RWPE1 (cell line): ENCODE results near the gene FERMT3.

Source experiments
- CTCF ChIA-PET: fragments of 350-600 bp; sonication (Branson Sonifier 250); formaldehyde crosslinking; extraction: SDS; loops from one replicate; lab custom pipeline; 2021; lab: Yijun Ruan, JAX
- POLR2A ChIA-PET: fragments of 400-600 bp; formaldehyde crosslinking; extraction: SDS; loops from one replicate; lab custom pipeline; 2020; ENCODE audit warnings: antibody characterized with exemption; ENCODE audit not compliant: low non-redundant PET; lab: Yijun Ruan, JAX
- DNase-seq: peaks from one replicate; pipeline ENCODE4 v3.0.0; 2012; ENCODE audit warnings: low spot score
- H3K27ac ChIP-seq: fragments of 450-650 bp; 2 replicates; pipeline ENCODE4 v1.5.1; 2017
- TF ChIP-seq, protein P1 (sequence below): fragments of 450-650 bp; conservative IDR thresholded peaks from 2 replicates; pipeline ENCODE4 v1.5.1; 2017; ENCODE audit warnings: low read depth, mild to moderate bottlenecking

The FERMT3 gene

GRCh38 chr11:64164392-64165312 is 41.9 kb upstream of the FERMT3 start:
- DNase-seq: no peak
- peak overlapping the region; percentile 82 for H3K27ac ChIP-seq
- CTCF ChIA-PET: interaction anchor here (0.6 to 1.8 kb wide), 4 partner anchors 17 to 383 kb away, joined by 3 to 11 read pairs (median 4); partner anchors contain the start of gene STIP1

DNA sequence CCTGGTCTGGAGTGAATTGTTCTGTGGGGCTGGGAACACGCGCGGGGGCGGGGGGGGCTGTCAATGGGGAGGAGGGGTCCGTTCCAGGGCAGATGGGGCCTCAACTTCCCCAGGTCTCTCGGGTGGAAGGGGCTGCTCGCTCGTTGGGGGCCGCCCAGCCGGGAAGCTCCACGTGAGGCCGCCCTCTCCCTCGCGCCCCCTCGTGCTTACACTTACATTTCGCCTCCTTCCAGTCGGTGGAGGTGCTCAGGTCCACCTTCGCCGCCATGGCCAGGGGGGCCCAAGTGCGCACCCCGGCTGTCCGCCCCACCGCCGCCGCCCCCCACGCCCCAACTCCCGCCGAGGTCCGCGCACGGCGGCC is 41.1 kb upstream of the FERMT3 start:
- H3K27ac ChIP-seq: peak overlapping the region; percentile 82
- TF ChIP-seq, protein P1, sequence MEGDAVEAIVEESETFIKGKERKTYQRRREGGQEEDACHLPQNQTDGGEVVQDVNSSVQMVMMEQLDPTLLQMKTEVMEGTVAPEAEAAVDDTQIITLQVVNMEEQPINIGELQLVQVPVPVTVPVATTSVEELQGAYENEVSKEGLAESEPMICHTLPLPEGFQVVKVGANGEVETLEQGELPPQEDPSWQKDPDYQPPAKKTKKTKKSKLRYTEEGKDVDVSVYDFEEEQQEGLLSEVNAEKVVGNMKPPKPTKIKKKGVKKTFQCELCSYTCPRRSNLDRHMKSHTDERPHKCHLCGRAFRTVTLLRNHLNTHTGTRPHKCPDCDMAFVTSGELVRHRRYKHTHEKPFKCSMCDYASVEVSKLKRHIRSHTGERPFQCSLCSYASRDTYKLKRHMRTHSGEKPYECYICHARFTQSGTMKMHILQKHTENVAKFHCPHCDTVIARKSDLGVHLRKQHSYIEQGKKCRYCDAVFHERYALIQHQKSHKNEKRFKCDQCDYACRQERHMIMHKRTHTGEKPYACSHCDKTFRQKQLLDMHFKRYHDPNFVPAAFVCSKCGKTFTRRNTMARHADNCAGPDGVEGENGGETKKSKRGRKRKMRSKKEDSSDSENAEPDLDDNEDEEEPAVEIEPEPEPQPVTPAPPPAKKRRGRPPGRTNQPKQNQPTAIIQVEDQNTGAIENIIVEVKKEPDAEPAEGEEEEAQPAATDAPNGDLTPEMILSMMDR: no peak
- DNase-seq: no peak
- ChIA-PET CTCF (interaction anchor here (0.6 to 1.8 kb wide), 4 partner anchors 16 to 165 kb away, joined by 3 to 11 read pairs (median 4); partner anchors contain the start of gene STIP1), POLR2A (interaction anchor here (1.8 kb wide), 1 partner anchor 20 kb away, joined by 12 read pairs; the partner anchor contains the start of gene STIP1)

More at GRCh38 chr11:64164392-64165312, 41.9 kb upstream of the FERMT3 start:
- POLR2A ChIA-PET: no interaction called here
- TF ChIP-seq, protein P1: no peak

DNA sequence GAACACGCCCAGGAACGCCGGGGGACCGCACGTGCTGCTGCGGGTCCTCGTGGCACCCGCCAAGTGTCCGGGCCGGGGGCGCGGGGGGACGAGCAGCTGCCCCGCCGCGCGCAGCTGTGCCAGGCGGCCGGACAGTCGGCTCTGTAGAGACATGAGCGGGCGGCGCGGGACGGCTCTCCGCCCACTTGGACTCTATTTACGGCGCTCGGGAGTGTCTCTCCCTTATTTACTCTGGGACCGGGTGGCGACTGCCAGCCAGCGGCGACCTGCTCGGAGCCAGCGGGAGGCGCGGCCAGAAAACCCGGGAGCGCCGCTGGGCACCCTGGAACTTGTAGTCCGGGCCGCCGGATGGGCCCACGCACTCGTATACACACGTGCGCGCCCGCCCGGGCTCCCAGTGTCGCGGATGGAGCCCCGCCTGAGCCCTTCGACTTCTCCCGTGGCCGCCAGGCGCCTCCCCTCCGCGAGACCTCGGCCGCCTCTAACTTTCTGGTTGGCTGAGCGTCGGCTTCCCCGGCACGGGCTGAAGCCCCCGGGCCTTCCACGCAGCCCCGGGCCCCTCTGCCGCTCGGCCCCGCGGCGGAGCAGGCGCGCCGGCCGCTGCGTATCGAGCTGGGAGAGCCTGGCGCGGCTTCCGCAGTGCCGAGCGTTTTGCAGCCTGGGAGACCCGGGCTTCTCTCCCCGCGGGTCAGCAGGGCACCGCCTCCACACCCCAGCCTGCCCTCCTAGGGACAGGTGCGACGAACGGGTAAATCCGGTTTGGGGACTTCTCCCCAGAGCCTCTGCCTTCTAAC is 40.5 kb upstream of the FERMT3 start, which contains the start of gene MACROD1:
TSS of gene MACROD1 (minus strand) at position 272 of the 794 bp plus-strand sequence. CDS start at position 153, 119 bp downstream.
- TF ChIP-seq, protein P1: no peak
- DNase-seq: peak; percentile 79
- peak within 1 kb of the TSS; percentile 82 for H3K27ac ChIP-seq
- CTCF ChIA-PET: interaction anchor here (0.6 to 1.8 kb wide), 2 partner anchors 44 to 166 kb away, joined by 3 to 11 read pairs; no protein-coding TSS in a partner anchor
- POLR2A ChIA-PET: interaction anchor here (1.8 kb wide), 1 partner anchor 19 kb away, joined by 12 read pairs; the partner anchor contains the start of gene STIP1

GRCh38 chr11:64170419-64170818 is 36.1 kb upstream of the FERMT3 start:
- CTCF ChIA-PET: no interaction called here

DNA sequence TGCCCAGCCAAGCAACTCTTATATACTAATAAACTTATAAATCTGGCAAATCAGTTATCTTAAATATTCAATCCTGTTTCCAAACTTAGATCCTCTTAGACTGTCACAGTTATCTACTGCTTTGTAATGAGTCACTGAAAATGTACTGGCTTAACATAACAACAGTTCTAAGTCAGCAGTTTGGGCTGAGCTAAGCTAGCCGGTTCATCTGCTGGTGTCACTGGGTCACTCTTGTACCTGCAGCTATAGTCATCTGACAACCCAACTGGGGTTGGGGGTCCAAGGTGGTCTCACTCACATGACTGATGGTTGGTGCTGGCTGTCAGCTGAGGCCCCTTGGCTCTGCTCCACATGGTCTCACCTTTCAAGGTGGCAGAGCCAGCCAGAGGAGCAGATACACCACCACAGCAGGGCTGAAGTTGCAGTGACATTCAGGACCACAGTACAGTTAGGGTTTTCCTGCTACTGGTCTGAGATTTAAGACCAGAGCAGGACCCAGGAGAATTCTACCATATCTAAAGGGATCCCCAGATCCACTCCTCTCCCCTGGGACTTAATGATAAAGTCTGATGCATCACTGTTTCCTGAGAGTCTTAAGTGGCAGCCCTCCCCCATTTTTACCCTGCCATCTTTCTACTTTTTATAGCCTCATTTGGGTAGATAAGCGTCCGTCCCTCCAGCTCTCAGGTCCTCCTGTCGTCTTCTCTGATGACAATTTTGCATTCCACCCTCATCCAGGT is 32.7 kb upstream of the FERMT3 start:
- CTCF ChIA-PET: no interaction called here
- DNase-seq: no peak
- TF ChIP-seq, protein P1: no peak
- POLR2A ChIA-PET: no interaction called here
- H3K27ac ChIP-seq: no peak overlapping the region

More at GRCh38 chr11:64170419-64170818, 36.1 kb upstream of the FERMT3 start:
- TF ChIP-seq, protein P1: no peak
- no peak overlapping the region for H3K27ac ChIP-seq
- POLR2A ChIA-PET: no interaction called here
- no peak for DNase-seq
